T-helper 17 cell (primary cell): ENCODE measurements around the gene CRK. TPM values are rescaled to one million over a fixed set of nuclear protein-coding genes. Genes with fewer than 3 reads are reported as not detected.
A peak's percentile ranks its signal among the peaks of the same experiment; 100 is the strongest.

Experiments used
- ATAC-seq: fragments of 150-1000 bp; cut with Tn5 transposase; 2 replicates; pipeline ENCODE4 v1.10.0; 2021; ENCODE audit warnings: mild to moderate bottlenecking, moderate library complexity
- DNase-seq, 3 donors: peaks; one replicate each; pipeline versions ENCODE4 v3.0.0 to v3.0.0-alpha.2; 2020 to 2021
- H3K9me3 ChIP-seq: one replicate; pipeline ENCODE4 v1.7.0; 2013; ENCODE audit warnings: low read length, mild to moderate bottlenecking; ENCODE audit not compliant: control insufficient read depth, poor library complexity, severe bottlenecking
- H3K27ac Mint-ChIP-seq: one replicate; pipeline ENCODE4 v1.8.0; 2022; ENCODE audit warnings: mild to moderate bottlenecking, moderate library complexity, mixed read lengths
- H3K27me3 Mint-ChIP-seq: one replicate; pipeline ENCODE4 v1.8.0; 2022; ENCODE audit warnings: mixed read lengths
- H3K36me3 Mint-ChIP-seq: one replicate; pipeline ENCODE4 v1.8.0; 2022; ENCODE audit warnings: low read depth, mixed read lengths
- H3K4me1 Mint-ChIP-seq: one replicate; pipeline ENCODE4 v1.8.0; 2022; ENCODE audit warnings: mild to moderate bottlenecking, mixed read lengths
- H3K4me3 Mint-ChIP-seq: one replicate; pipeline ENCODE4 v1.8.0; 2022; ENCODE audit warnings: mild to moderate bottlenecking, moderate library complexity, mixed read lengths
- total RNA-seq, 4 donors: library from RNA in 2 of 4; stranded (reverse) in 2 of 4; gene quantifications; one replicate each; pipeline ENCODE4 v1.2.3 and lab custom pipeline; 2022 to 2026

The CRK gene
- total RNA-seq, 2 donors from 2014 or later, result 14.8 to 17.4 TPM

GRCh38 chr17:1376061-1376460, 80.0 kb downstream of the CRK start:
- Mint-ChIP-seq H3K36me3 (peaks cover 2% of the 10 kb centered on the region), H3K27me3 (no peaks in the 10 kb centered on the region), H3K4me3 (peak overlapping the region; percentile 73), H3K4me1 (peaks cover 72% of the 10 kb centered on the region), H3K27ac (peak overlapping the region; percentile 94)
- H3K9me3 ChIP-seq, result no peaks in the 10 kb centered on the region
- no peak for DNase-seq
- no peak for ATAC-seq

- DNase-seq (no peak), ATAC-seq (peak; percentile 54)
Observed at GRCh38 chr17:1375615-1376014, 80.4 kb downstream of the CRK start.

GRCh38 chr17:1374431-1375177, 81.4 kb downstream of the CRK start:
- Mint-ChIP-seq H3K27ac (peak overlapping the region; percentile 94), H3K36me3 (no peaks in the 10 kb centered on the region), H3K27me3 (no peaks in the 10 kb centered on the region), H3K4me3 (peak overlapping the region; percentile 70), H3K4me1 (peaks cover 65% of the 10 kb centered on the region)
- no peaks in the 10 kb centered on the region for H3K9me3 ChIP-seq
- ATAC-seq (peak; percentile 67), DNase-seq (no peak)

More at GRCh38 chr17:1375615-1376014, 80.4 kb downstream of the CRK start:
- Mint-ChIP-seq H3K27me3 (no peaks in the 10 kb centered on the region), H3K27ac (peak overlapping the region; percentile 94), H3K4me1 (peaks cover 72% of the 10 kb centered on the region), H3K4me3 (peak overlapping the region; percentile 73), H3K36me3 (no peaks in the 10 kb centered on the region)
- no peaks in the 10 kb centered on the region for H3K9me3 ChIP-seq

- H3K27ac Mint-ChIP-seq, result peak overlapping the region; percentile 94
- H3K27me3 Mint-ChIP-seq, result no peaks in the 10 kb centered on the region
- no peak overlapping the region for H3K4me3 Mint-ChIP-seq
- DNase-seq (no peak), ATAC-seq (no peak)
- no peaks in the 10 kb centered on the region for H3K36me3 Mint-ChIP-seq
- no peaks in the 10 kb centered on the region for H3K9me3 ChIP-seq
- peaks cover 63% of the 10 kb centered on the region for H3K4me1 Mint-ChIP-seq
Observed at GRCh38 chr17:1373707-1374237, 82.3 kb downstream of the CRK start.

GRCh38 chr17:1372618-1373017, 83.4 kb downstream of the CRK start:
- H3K4me1 Mint-ChIP-seq, result peaks cover 60% of the 10 kb centered on the region
- DNase-seq, result no peak
- no peaks in the 10 kb centered on the region for H3K9me3 ChIP-seq
- peak overlapping the region; percentile 79 for H3K27ac Mint-ChIP-seq
- no peaks in the 10 kb centered on the region for H3K27me3 Mint-ChIP-seq
- ATAC-seq, result no peak
- H3K36me3 Mint-ChIP-seq, result no peaks in the 10 kb centered on the region
- no peak overlapping the region for H3K4me3 Mint-ChIP-seq

- Mint-ChIP-seq H3K27me3 (no peaks in the 10 kb centered on the region), H3K4me3 (no peak overlapping the region), H3K4me1 (peaks cover 60% of the 10 kb centered on the region), H3K27ac (peak overlapping the region; percentile 79), H3K36me3 (no peaks in the 10 kb centered on the region)
- DNase-seq, result no peak
- H3K9me3 ChIP-seq, result no peaks in the 10 kb centered on the region
- no peak for ATAC-seq
Observed at GRCh38 chr17:1371893-1372590, 84.0 kb downstream of the CRK start.

Other genes starting within 250 kb of the CRK start
- gene BHLHA9, start 185.8 kb downstream of the CRK start, total RNA-seq, result not detected
- gene TRARG1, start 176.6 kb downstream of the CRK start, total RNA-seq, result not detected
- 100 to 1,000 TPM; 142 to 146 TPM for gene YWHAE, start 56.0 kb downstream of the CRK start, total RNA-seq
- 10 to 100 TPM; 29.5 to 43.1 TPM for gene MYO1C, start 36.5 kb upstream of the CRK start, total RNA-seq
- 100 to 1,000 TPM; 172 to 189 TPM for gene INPP5K, start 60.4 kb upstream of the CRK start, total RNA-seq
- 10 to 100 TPM; 41.6 to 48.0 TPM for gene PITPNA, start 106.6 kb upstream of the CRK start, total RNA-seq
- 1 to 10 TPM; 5.1 to 7.4 TPM for gene SLC43A2, start 172.6 kb upstream of the CRK start, total RNA-seq
- gene SCARF1, start 189.5 kb upstream of the CRK start, total RNA-seq, result 1 to 10 TPM; 1.6 to 2.3 TPM
- 1 to 10 TPM; 2.3 to 3.0 TPM for gene RILP, start 193.6 kb upstream of the CRK start, total RNA-seq
- 100 to 1,000 TPM; 451 to 472 TPM for gene PRPF8, start 228.6 kb upstream of the CRK start, total RNA-seq